ENCODE data around the gene DIDO1. TPM values are rescaled to one million over a fixed set of nuclear protein-coding genes. Genes with fewer than 3 reads are reported as not detected.

The DIDO1 gene
- total and polyA plus RNA-seq, 9 of the 15 experiments (the other 6 are each of a cell fraction or from before 2014, with no cell fraction given): 4.4 to 46.8 (median 31.2) TPM

- TF ChIP-seq CTCFL (IDR thresholded peaks at IDR 0.05; ENCODE audit: borderline replicate concordance, insufficient read depth, low read depth, low read length, poor library complexity, severe bottlenecking): no peak
- no peak for TF ChIP-seq XRCC3 (IDR thresholded peaks at IDR 0.05)
- TF ChIP-seq ESRRB (CRISPR knock-in tag; IDR thresholded peaks at IDR 0.05; ENCODE audit: borderline replicate concordance): no peak
- peak; percentile 73; the same call in 1 of the 2 replicates for TF ChIP-seq ZNF583 (CRISPR knock-in tag; IDR thresholded peaks at IDR 0.05)
- no peak for TF ChIP-seq KAT8 (IDR thresholded peaks at IDR 0.05; ENCODE audit: low read depth)
- no peak for TF ChIP-seq NELFE (IDR thresholded peaks at IDR 0.05; ENCODE audit: insufficient read depth, insufficient read length)
- no peak for TF ChIP-seq ZNF398 (CRISPR knock-in tag; IDR thresholded peaks at IDR 0.05)
- peak; percentile 18; the same call in 1 of the 2 replicates for TF ChIP-seq RB1 (IDR thresholded peaks at IDR 0.05; ENCODE audit: low read depth)
- no peak for TF ChIP-seq MAFF (IDR thresholded peaks at IDR 0.05; ENCODE audit: low read length)
- TF ChIP-seq NCOA6 (IDR thresholded peaks at IDR 0.05): peak; percentile 87
- peak; percentile 56; the same call in 1 of the 2 replicates for TF ChIP-seq BCOR (IDR thresholded peaks at IDR 0.05)
- no peak for TF ChIP-seq FOXJ2 (tag; IDR thresholded peaks at IDR 0.05)
- TF ChIP-seq HDAC2 (IDR thresholded peaks at IDR 0.05): no peak; the same call in 1 of the 2 replicates
- TF ChIP-seq KDM2B (CRISPR knock-in tag; IDR thresholded peaks at IDR 0.05): peak; percentile 87; the same call in 1 of the 2 replicates
- TF ChIP-seq, protein P1, sequence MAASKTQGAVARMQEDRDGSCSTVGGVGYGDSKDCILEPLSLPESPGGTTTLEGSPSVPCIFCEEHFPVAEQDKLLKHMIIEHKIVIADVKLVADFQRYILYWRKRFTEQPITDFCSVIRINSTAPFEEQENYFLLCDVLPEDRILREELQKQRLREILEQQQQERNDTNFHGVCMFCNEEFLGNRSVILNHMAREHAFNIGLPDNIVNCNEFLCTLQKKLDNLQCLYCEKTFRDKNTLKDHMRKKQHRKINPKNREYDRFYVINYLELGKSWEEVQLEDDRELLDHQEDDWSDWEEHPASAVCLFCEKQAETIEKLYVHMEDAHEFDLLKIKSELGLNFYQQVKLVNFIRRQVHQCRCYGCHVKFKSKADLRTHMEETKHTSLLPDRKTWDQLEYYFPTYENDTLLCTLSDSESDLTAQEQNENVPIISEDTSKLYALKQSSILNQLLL (CRISPR knock-in tag; IDR thresholded peaks at IDR 0.05; ENCODE audit: borderline replicate concordance): no peak
- TF ChIP-seq, protein P2, sequence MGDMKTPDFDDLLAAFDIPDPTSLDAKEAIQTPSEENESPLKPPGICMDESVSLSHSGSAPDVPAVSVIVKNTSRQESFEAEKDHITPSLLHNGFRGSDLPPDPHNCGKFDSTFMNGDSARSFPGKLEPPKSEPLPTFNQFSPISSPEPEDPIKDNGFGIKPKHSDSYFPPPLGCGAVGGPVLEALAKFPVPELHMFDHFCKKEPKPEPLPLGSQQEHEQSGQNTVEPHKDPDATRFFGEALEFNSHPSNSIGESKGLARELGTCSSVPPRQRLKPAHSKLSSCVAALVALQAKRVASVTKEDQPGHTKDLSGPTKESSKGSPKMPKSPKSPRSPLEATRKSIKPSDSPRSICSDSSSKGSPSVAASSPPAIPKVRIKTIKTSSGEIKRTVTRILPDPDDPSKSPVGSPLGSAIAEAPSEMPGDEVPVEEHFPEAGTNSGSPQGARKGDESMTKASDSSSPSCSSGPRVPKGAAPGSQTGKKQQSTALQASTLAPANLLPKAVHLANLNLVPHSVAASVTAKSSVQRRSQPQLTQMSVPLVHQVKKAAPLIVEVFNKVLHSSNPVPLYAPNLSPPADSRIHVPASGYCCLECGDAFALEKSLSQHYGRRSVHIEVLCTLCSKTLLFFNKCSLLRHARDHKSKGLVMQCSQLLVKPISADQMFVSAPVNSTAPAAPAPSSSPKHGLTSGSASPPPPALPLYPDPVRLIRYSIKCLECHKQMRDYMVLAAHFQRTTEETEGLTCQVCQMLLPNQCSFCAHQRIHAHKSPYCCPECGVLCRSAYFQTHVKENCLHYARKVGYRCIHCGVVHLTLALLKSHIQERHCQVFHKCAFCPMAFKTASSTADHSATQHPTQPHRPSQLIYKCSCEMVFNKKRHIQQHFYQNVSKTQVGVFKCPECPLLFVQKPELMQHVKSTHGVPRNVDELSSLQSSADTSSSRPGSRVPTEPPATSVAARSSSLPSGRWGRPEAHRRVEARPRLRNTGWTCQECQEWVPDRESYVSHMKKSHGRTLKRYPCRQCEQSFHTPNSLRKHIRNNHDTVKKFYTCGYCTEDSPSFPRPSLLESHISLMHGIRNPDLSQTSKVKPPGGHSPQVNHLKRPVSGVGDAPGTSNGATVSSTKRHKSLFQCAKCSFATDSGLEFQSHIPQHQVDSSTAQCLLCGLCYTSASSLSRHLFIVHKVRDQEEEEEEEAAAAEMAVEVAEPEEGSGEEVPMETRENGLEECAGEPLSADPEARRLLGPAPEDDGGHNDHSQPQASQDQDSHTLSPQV (IDR thresholded peaks at IDR 0.05): peak; percentile 92
- no peak for TF ChIP-seq ZNF445 (CRISPR knock-in tag; IDR thresholded peaks at IDR 0.05; ENCODE audit: low read depth)
- no peak for TF ChIP-seq RBM17 (IDR thresholded peaks at IDR 0.05; ENCODE audit: borderline replicate concordance, low read depth, low read length)
- no peak for TF ChIP-seq ELF1 (tag; IDR thresholded peaks at IDR 0.05)
- TF ChIP-seq FOXJ3 (CRISPR knock-in tag; IDR thresholded peaks at IDR 0.05): no peak
These were observed 64.5 kb downstream of the DIDO1 start, which contains the start of gene TCFL5 (continued) for GRCh38 chr20:62861726-62862336.

Data from K562 (cell line).